Stimulated activated CD4-positive, alpha-beta T cell treated with anti-CD3 and anti-CD28 coated beads, Interleukin-15, amount 100 ng/mL, for 48 hours (primary cell): Measurements from ENCODE around the gene SP6.

Experiments
- DNase-seq, 2 donors: peaks; one replicate each; pipeline ENCODE4 v3.0.0-alpha.2; 2020; ENCODE audit warnings: low read depth in 2 of 2

SP6 gene

GRCh38 chr17:47836601-47837000 is 14.4 kb downstream of the SP6 start:
- DNase-seq = no peak

GRCh38 chr17:47834756-47835155 is 16.2 kb downstream of the SP6 start:
- no peak for DNase-seq

GRCh38 chr17:47831934-47832327 is 19.0 kb downstream of the SP6 start:
- no peak for DNase-seq

- DNase-seq = peak; percentile 84 to 90
These were observed 19.7 kb downstream of the SP6 start, which contains the start of the genes LRRC46 and MRPL10 for GRCh38 chr17:47831003-47831933. TSS of gene LRRC46 (plus strand) at chr17:47831670. CDS start at chr17:47831990, 320 bp downstream. TSS of gene MRPL10 (minus strand) at chr17:47831541. CDS start at chr17:47831511, 30 bp downstream.

GRCh38 chr17:47830396-47831002 is 20.5 kb downstream of the SP6 start:
- DNase-seq = no peak

- DNase-seq = no peak
These were observed 21.1 kb downstream of the SP6 start for GRCh38 chr17:47829870-47830269.

- no peak for DNase-seq
These were observed 27.4 kb downstream of the SP6 start for GRCh38 chr17:47823519-47823918.

GRCh38 chr17:47822785-47823184 is 28.2 kb downstream of the SP6 start:
- DNase-seq = no peak

- peak; percentile 56 to 69 for DNase-seq
These were observed 29.3 kb downstream of the SP6 start, which contains the start of gene OSBPL7 for GRCh38 chr17:47821424-47822391. TSS of gene OSBPL7 (minus strand) at chr17:47821794. CDS start at chr17:47820278, 1,516 bp downstream.

- DNase-seq = no peak
These were observed 29.9 kb downstream of the SP6 start for GRCh38 chr17:47821031-47821423.

- no peak for DNase-seq
These were observed 30.8 kb downstream of the SP6 start for GRCh38 chr17:47820033-47820789.

- no peak for DNase-seq
These were observed 31.5 kb downstream of the SP6 start for GRCh38 chr17:47819475-47819874.

GRCh38 chr17:47818002-47818695 is 32.8 kb downstream of the SP6 start:
- DNase-seq = no peak

GRCh38 chr17:47816947-47817346 is 34.0 kb downstream of the SP6 start:
- no peak for DNase-seq

GRCh38 chr17:47816111-47816735 is 34.7 kb downstream of the SP6 start:
- DNase-seq = no peak

- no peak for DNase-seq
These were observed 35.7 kb downstream of the SP6 start for GRCh38 chr17:47815106-47815918.

GRCh38 chr17:47813512-47814031 is 37.4 kb downstream of the SP6 start:
- DNase-seq = no peak

GRCh38 chr17:47813077-47813476 is 37.9 kb downstream of the SP6 start:
- no peak for DNase-seq
